ENCODE results near the gene ALOX12. TPM values are rescaled to one million over a fixed set of nuclear protein-coding genes. Genes with fewer than 3 reads are reported as not detected.

Gene ALOX12
- polyA plus RNA-seq, 1 experiment, result not detected

DNA sequence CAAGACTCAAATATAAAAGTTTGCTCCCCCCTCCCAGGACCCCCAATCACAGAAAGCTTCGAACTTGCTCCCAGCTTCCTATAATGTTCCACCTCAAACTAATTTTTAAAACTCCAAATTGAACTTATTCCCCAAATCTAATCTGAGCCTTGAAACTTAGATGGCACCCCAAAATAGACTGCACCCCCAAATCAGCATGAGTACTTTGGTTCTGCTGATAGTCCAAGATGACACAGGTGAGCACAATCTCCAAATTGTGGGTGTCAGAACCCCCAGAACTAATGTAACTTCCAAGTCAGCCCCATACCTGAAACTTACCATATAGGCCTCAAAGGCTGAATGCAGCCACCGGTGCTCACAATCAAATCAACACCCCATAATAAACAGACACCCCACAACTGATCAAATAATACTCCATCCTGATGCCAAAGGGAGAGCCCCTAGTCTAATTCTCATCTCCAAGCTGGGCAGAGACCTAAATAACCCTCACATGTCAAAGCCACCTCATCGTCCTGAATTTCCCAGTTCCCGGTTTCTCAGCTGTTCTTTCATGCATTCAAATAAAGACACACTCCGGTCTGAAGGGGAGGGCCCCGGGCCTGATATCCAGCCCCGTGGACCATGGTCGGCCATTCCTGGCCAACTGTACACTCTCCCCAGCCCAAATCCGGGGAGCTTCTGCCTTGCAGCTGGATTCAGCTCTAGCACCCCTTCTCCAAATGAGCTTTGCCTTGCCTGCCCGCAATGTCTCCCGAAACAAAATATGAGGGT, 25.2 kb downstream of the ALOX12 start:
- POLR2A ChIA-PET, result no interaction called here
- CTCF ChIA-PET, result interaction anchor here (0.6 to 4.2 kb wide), 16 partner anchors 9 to 355 kb away, joined by 3 to 61 read pairs (median 5); partner anchors contain the start of gene SLC16A13
- no peak for DNase-seq (ENCODE audit: low read depth)
- Histone ChIP-seq H3K36me3 (ENCODE audit: control insufficient read depth, insufficient read depth, low read length) (peaks cover 4% of the 10 kb centered on the region), H3K4me3 (ENCODE audit: low read depth, low read length) (no peak overlapping the region), H3K27me3 (ENCODE audit: control insufficient read depth, insufficient read depth, low read length) (no peaks in the 10 kb centered on the region)
- TF ChIP-seq CTCF (IDR thresholded peaks at IDR 0.05; ENCODE audit: insufficient read depth, low read depth, low read length), result no peak

GRCh38 chr17:7021993-7022778, 26.3 kb downstream of the ALOX12 start:
- TF ChIP-seq CTCF (IDR thresholded peaks at IDR 0.05; ENCODE audit: insufficient read depth, low read depth, low read length), result peak; percentile 97
- ChIA-PET POLR2A (no interaction called here), CTCF (interaction anchor here (0.7 to 4.2 kb wide), 18 partner anchors 8 to 357 kb away, joined by 3 to 61 read pairs (median 5); partner anchors contain the start of gene SLC16A13)
- DNase-seq (ENCODE audit: low read depth), result no peak
- no peak overlapping the region for H3K4me3 ChIP-seq (ENCODE audit: low read depth, low read length)
- no peaks in the 10 kb centered on the region for H3K27me3 ChIP-seq (ENCODE audit: control insufficient read depth, insufficient read depth, low read length)
- no peaks in the 10 kb centered on the region; the same call in 1 of the 2 replicates for H3K36me3 ChIP-seq (ENCODE audit: control insufficient read depth, insufficient read depth, low read length)

GRCh38 chr17:7022781-7023571, 27.1 kb downstream of the ALOX12 start, which contains the start of gene BCL6B:
Gene BCL6B (plus strand): TSS chr17:7023050. CDS start chr17:7023672, 622 bp downstream.
- Histone ChIP-seq H3K27me3 (ENCODE audit: control insufficient read depth, insufficient read depth, low read length) (no peaks in the 10 kb centered on the region), H3K4me3 (ENCODE audit: low read depth, low read length) (0 out of 2 replicates have a peak within 1 kb of the TSS, but pooled peaks have one; percentile 14), H3K36me3 (ENCODE audit: control insufficient read depth, insufficient read depth, low read length) (no peaks in the 10 kb centered on the region)
- ChIA-PET POLR2A (interaction anchor here (0.7 kb wide), 1 partner anchor 254 kb away, joined by 3 read pairs; no protein-coding TSS in a partner anchor), CTCF (interaction anchor here (1.0 to 4.2 kb wide), 6 partner anchors 9 to 112 kb away, joined by 3 to 61 read pairs (median 6); partner anchors contain the start of gene SLC16A13)
- no peak for TF ChIP-seq CTCF (IDR thresholded peaks at IDR 0.05; ENCODE audit: insufficient read depth, low read depth, low read length)
- no peak for DNase-seq (ENCODE audit: low read depth)

DNA sequence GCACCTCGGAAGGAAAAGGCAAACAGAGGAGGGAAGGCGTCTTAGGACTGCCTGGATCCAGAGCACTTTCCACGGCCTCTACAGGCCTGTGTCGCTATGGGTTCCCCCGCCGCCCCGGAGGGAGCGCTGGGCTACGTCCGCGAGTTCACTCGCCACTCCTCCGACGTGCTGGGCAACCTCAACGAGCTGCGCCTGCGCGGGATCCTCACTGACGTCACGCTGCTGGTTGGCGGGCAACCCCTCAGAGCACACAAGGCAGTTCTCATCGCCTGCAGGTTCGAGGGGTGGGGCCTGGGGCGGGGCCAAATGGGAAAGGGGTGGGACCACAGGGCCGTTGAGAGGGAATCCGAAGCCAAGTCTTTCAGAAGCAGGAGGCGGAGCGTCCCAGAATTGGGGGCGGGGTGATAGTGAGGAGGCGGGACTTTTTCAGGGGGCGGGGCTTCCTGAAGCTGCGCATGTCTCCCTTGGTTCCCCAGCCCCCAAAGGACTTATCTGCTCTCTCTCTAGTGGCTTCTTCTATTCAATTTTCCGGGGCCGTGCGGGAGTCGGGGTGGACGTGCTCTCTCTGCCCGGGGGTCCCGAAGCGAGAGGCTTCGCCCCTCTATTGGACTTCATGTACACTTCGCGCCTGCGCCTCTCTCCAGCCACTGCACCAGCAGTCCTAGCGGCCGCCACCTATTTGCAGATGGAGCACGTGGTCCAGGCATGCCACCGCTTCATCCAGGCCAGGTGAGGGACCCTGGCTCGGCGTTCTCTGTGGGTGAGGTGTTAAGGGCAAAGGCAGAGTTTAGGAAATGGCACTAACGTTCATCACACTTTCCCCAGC, 27.9 kb downstream of the ALOX12 start:
- DNase-seq (ENCODE audit: low read depth), result no peak
- POLR2A ChIA-PET, result interaction anchor here (0.7 kb wide), 1 partner anchor 255 kb away, joined by 3 read pairs; no protein-coding TSS in a partner anchor
- H3K27me3 ChIP-seq (ENCODE audit: control insufficient read depth, insufficient read depth, low read length), result peaks cover 2% of the 10 kb centered on the region; the same call in 1 of the 2 replicates
- no peak for TF ChIP-seq CTCF (IDR thresholded peaks at IDR 0.05; ENCODE audit: insufficient read depth, low read depth, low read length)
- H3K36me3 ChIP-seq (ENCODE audit: control insufficient read depth, insufficient read depth, low read length), result no peaks in the 10 kb centered on the region
- 0 out of 2 replicates have a peak overlapping the region, but pooled peaks have one; percentile 14 for H3K4me3 ChIP-seq (ENCODE audit: low read depth, low read length)
- CTCF ChIA-PET, result interaction anchor here (2.6 to 4.2 kb wide), 2 partner anchors 109 to 113 kb away, joined by 10 to 61 read pairs; no protein-coding TSS in a partner anchor

Measured in BJ (cell line).